PC-9 (cell line): ENCODE data around the gene DGKE. TPM values are rescaled to one million over a fixed set of nuclear protein-coding genes. Genes with fewer than 3 reads are reported as not detected.

Experiments
- BruUV-seq: library from RNA; stranded (reverse); fragments of 400-500 nt; replicated peaks from 2 replicates; lab custom pipeline; 2021; lab: Mats Ljungman, UMichigan
- CTCF ChIA-PET: fragments of 300-600 bp; sonication (Branson Sonifier 250); formaldehyde crosslinking; loops from one replicate; lab custom pipeline; 2022; ENCODE audit warnings: antibody characterized with exemption; lab: Charles Lee
- POLR2A ChIA-PET: fragments of 300-600 bp; sonication (Branson Sonifier 250); formaldehyde crosslinking; loops from one replicate; lab custom pipeline; 2022; ENCODE audit warnings: antibody characterized with exemption; ENCODE audit not compliant: unreplicated experiment; lab: Charles Lee
- DNase-seq, 2 experiments: peaks; one replicate each; pipeline versions ENCODE4 v3.0.0 to v3.0.0-alpha.2; 2015 to 2022; ENCODE audit warnings: mixed read lengths in 1 of 2
- H2AFZ ChIP-seq: fragments of 200-600 bp; sonication (generic); 2 replicates; pipeline ENCODE4 v1.8.1; 2017; ENCODE audit warnings: antibody characterized with exemption
- H3F3A ChIP-seq: fragments of 200-600 bp; sonication (generic); 2 replicates; pipeline ENCODE4 v1.8.1; 2017; ENCODE audit warnings: antibody characterized with exemption, mild to moderate bottlenecking, low read depth; ENCODE audit not compliant: insufficient read depth
- H3K27ac ChIP-seq: fragments of 200-600 bp; sonication (generic); 2 replicates; pipeline ENCODE4 v1.6.1; 2016; ENCODE audit warnings: mixed run types
- H3K27me3 ChIP-seq: fragments of 200-600 bp; sonication (generic); 2 replicates; pipeline ENCODE4 v1.6.1; 2016; ENCODE audit warnings: low read depth, mixed run types; ENCODE audit not compliant: insufficient read depth
- H3K36me3 ChIP-seq: fragments of 200-600 bp; sonication (generic); 2 replicates; pipeline ENCODE4 v1.6.1; 2016; ENCODE audit warnings: low read depth, mixed run types
- H3K4me1 ChIP-seq: fragments of 200-600 bp; sonication (generic); replicated peaks from 2 replicates; pipeline ENCODE4 v1.6.1; 2016; ENCODE audit warnings: mixed run types; ENCODE audit not compliant: insufficient read depth
- H3K4me2 ChIP-seq: fragments of 200-600 bp; sonication (generic); 2 replicates; pipeline ENCODE4 v1.6.1; 2017; ENCODE audit warnings: mixed run types
- H3K4me3 ChIP-seq: fragments of 200-600 bp; sonication (generic); 2 replicates; pipeline ENCODE4 v1.6.1; 2016; ENCODE audit warnings: mixed run types
- H3K79me2 ChIP-seq: fragments of 200-600 bp; sonication (generic); 2 replicates; pipeline ENCODE4 v1.6.1; 2017; ENCODE audit warnings: low read depth, mixed run types
- H3K9me2 ChIP-seq: fragments of 200-600 bp; sonication (generic); 2 replicates; pipeline ENCODE4 v1.8.1; 2017; ENCODE audit warnings: mild to moderate bottlenecking; ENCODE audit not compliant: insufficient read depth
- H3K9me3 ChIP-seq: fragments of 200-600 bp; sonication (generic); 2 replicates; pipeline ENCODE4 v1.8.1; 2016; ENCODE audit warnings: low read depth; ENCODE audit not compliant: insufficient read depth
- H4K20me1 ChIP-seq: fragments of 200-600 bp; sonication (generic); 2 replicates; pipeline ENCODE4 v1.8.1; 2017; ENCODE audit not compliant: insufficient read depth
- EZH2 ChIP-seq: fragments of 200-600 bp; sonication (generic); IDR thresholded peaks from 2 replicates; pipeline ENCODE4 v1.8.0; 2017; ENCODE audit warnings: antibody characterized with exemption, low read depth
- intact Hi-C: fragments of 100-400 bp; cut with micrococcal nuclease; formaldehyde crosslinking; loops from one replicate; pipeline ENCODE4 v1.10.0; 2022; ENCODE audit not compliant: unreplicated experiment
- total RNA-seq: library from RNA; stranded (reverse); gene quantifications from 2 replicates; pipeline ENCODE4 v1.2.3, GENCODE V29; 2021
- TF ChIP-seq, protein P1 (sequence below): fragments of 200-600 bp; sonication (generic); conservative IDR thresholded peaks from 2 replicates; pipeline ENCODE4 v1.6.1; 2017; ENCODE audit warnings: mixed run types, antibody characterized with exemption, mild to moderate bottlenecking, moderate library complexity

The DGKE gene
- total RNA-seq, 1 experiment from 2014 or later, result 11.0 TPM

DNA sequence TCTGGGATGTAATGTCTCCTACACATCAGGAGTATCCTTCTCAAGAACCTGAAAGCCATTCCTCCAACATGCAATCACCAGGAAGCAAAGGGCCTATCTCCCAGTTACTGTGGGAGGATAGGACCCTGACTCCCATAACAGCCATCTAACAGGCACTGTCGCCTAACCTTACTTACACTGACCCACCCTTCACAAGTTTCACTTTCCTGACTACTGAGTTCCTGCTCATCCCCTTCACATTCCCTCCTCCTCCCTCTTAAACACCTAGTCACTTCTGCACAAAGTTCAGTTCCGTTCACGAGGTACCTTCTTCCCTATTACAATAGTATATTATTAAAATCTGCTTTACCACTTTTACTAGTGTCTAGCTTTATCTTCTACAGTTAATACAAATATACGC, 1.5 kb upstream of the DGKE start:
- Histone ChIP-seq H2AFZ (peak overlapping the region; percentile 86; the same call in 1 of the 2 replicates), H3K27me3 (no peaks in the 10 kb centered on the region), H3K27ac (no peak overlapping the region), H3K9me3 (no peaks in the 10 kb centered on the region), H3F3A (no peaks in the 10 kb centered on the region), H3K36me3 (0 out of 2 replicates have a peak, but pooled peaks cover 3% of the 10 kb centered on the region), H3K4me3 (peak overlapping the region; percentile 94), H3K79me2 (peaks cover 50% of the 10 kb centered on the region), H3K4me2 (peak overlapping the region; percentile 96), H3K4me1 (peaks cover 32% of the 10 kb centered on the region), H4K20me1 (no peaks in the 10 kb centered on the region), H3K9me2 (no peaks in the 10 kb centered on the region)
- ChIA-PET CTCF (no interaction called here), POLR2A (no interaction called here)
- intact Hi-C loops, result loop anchor here (5.0 kb wide), 2 partner anchors 110 to 240 kb away; partner anchors contain the start of gene NOG
- BruUV-seq, result no TSS peak
- DNase-seq, result no peak
- no peak for TF ChIP-seq EZH2
- TF ChIP-seq, protein P1, sequence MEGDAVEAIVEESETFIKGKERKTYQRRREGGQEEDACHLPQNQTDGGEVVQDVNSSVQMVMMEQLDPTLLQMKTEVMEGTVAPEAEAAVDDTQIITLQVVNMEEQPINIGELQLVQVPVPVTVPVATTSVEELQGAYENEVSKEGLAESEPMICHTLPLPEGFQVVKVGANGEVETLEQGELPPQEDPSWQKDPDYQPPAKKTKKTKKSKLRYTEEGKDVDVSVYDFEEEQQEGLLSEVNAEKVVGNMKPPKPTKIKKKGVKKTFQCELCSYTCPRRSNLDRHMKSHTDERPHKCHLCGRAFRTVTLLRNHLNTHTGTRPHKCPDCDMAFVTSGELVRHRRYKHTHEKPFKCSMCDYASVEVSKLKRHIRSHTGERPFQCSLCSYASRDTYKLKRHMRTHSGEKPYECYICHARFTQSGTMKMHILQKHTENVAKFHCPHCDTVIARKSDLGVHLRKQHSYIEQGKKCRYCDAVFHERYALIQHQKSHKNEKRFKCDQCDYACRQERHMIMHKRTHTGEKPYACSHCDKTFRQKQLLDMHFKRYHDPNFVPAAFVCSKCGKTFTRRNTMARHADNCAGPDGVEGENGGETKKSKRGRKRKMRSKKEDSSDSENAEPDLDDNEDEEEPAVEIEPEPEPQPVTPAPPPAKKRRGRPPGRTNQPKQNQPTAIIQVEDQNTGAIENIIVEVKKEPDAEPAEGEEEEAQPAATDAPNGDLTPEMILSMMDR, result no peak

DNA sequence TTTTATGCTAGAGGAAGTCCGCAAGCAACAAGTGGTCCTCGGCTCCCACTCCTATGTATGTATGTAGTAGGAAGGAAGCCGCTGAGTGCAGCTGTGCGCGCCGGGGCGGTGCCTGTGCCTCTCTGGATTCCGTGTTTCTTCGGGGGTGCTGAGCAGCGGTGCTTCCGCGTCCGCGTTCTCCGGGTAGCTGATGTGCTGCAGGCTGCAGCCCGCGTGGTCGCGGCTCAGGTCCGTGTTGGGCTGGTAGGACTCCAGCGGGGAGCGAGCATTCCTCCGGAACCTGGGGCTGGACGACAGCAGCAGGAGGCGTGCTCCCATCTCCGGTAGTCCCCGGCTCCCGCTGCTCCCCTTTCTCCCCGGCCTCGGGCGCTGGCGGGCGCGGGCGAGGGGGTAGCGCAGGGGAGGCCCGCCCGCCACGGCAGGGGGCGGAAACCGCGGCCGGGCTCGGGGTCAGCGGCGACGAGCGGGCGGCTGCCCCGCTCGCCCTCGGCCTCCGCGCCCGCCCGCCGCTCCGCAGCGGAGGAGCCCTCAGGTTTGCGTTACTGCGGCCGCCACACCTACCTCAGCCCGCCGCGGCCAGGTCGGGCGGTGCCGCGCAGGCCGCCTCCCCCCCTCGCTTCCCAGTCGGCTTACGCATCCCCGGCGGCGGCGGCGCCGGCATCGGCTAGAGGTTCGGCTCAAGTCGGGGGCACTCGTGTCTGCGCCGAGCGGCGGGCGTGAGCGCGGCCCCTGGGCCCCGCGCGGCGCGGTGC, 718 bp upstream of the DGKE start:
- ChIA-PET POLR2A (interaction anchor here (0.6 kb wide), 1 partner anchor 12 kb away, joined by 4 read pairs; no protein-coding TSS in a partner anchor), CTCF (interaction anchor here (0.6 kb wide), 1 partner anchor 153 kb away, joined by 7 read pairs; no protein-coding TSS in a partner anchor)
- H3K4me1 ChIP-seq, result peaks cover 32% of the 10 kb centered on the region
- peak in 1 of 2 experiments; percentile 68 for DNase-seq
- BruUV-seq, result no TSS peak
- TF ChIP-seq, protein P1, result no peak
- no peak for TF ChIP-seq EZH2
- H3K27ac ChIP-seq, result no peak overlapping the region
- H3K9me2 ChIP-seq, result no peaks in the 10 kb centered on the region
- H3K36me3 ChIP-seq, result 0 out of 2 replicates have a peak, but pooled peaks cover 3% of the 10 kb centered on the region
- H3F3A ChIP-seq, result no peaks in the 10 kb centered on the region
- peak overlapping the region; percentile 96 for H3K4me2 ChIP-seq
- intact Hi-C loops, result loop anchor here (5.0 kb wide), 2 partner anchors 109 to 241 kb away; partner anchors contain the start of gene NOG
- H4K20me1 ChIP-seq, result no peaks in the 10 kb centered on the region
- peak overlapping the region; percentile 86 for H2AFZ ChIP-seq
- H3K27me3 ChIP-seq, result no peaks in the 10 kb centered on the region
- peaks cover 50% of the 10 kb centered on the region for H3K79me2 ChIP-seq
- no peaks in the 10 kb centered on the region for H3K9me3 ChIP-seq
- peak overlapping the region; percentile 94 for H3K4me3 ChIP-seq

DNA sequence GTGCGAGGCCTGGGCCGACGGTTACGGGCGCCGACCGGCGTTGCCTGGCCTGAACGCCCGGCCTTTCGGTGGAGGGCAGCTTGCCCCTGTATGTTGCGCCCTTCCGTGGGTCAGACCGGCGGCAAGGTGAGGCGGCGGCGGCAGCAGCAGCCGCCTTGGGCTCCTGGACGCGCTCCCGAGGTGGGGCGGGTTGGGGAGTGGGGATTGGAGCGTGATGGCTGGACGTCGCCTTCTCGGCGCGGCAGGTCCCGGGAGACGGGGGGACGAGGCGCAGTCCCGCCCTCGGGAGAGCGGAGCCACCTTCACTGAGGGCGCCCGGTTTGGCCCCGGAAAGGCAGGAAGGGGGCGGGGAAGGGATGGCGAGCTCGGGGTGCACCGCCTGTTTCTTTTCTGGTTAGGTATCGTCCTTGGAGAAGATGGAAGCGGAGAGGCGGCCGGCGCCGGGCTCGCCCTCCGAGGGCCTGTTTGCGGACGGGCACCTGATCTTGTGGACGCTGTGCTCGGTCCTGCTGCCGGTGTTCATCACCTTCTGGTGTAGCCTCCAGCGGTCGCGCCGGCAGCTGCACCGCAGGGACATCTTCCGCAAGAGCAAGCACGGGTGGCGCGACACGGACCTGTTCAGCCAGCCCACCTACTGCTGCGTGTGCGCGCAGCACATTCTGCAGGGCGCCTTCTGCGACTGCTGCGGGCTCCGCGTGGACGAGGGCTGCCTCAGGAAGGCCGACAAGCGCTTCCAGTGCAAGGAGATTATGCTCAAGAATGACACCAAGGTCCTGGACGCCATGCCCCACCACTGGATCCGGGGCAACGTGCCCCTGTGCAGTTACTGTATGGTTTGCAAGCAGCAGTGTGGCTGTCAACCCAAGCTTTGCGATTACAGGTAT, 671 bp downstream of the DGKE start:
- Histone ChIP-seq H3K9me3 (no peaks in the 10 kb centered on the region), H2AFZ (peak overlapping the region; percentile 93), H3F3A (no peaks in the 10 kb centered on the region), H3K27me3 (no peaks in the 10 kb centered on the region), H3K27ac (peak overlapping the region; percentile 24), H3K79me2 (peaks cover 50% of the 10 kb centered on the region), H3K36me3 (0 out of 2 replicates have a peak, but pooled peaks cover 3% of the 10 kb centered on the region), H3K9me2 (no peaks in the 10 kb centered on the region), H3K4me2 (peak overlapping the region; percentile 96), H3K4me3 (peak overlapping the region; percentile 94), H4K20me1 (no peaks in the 10 kb centered on the region), H3K4me1 (peaks cover 32% of the 10 kb centered on the region)
- peak; percentile 61 to 64 for DNase-seq
- POLR2A ChIA-PET, result no interaction called here
- BruUV-seq, result no TSS peak
- CTCF ChIA-PET, result interaction anchor here (0.6 kb wide), 1 partner anchor 1869 kb away, joined by 15 read pairs; no protein-coding TSS in a partner anchor
- TF ChIP-seq, protein P1, result no peak
- intact Hi-C loops, result loop anchor here (5.0 kb wide), 3 partner anchors 63 to 242 kb away; partner anchors contain the start of gene NOG
